HEK293 (cell line): ENCODE data around the gene KLRB1.
"Not testable (repeated sequence)": the region's sequence is repeated elsewhere in the genome, so short reads cannot be mapped to it uniquely, and the experiment has no call there.

Experiments used
- CTCF ChIA-PET: fragments of 350-600 bp; formaldehyde crosslinking; extraction: SDS; loops from one replicate; lab custom pipeline; 2021; ENCODE audit warnings: antibody characterized with exemption; lab: Yijun Ruan, JAX
- POLR2A ChIA-PET: fragments of 300-600 bp; formaldehyde crosslinking; extraction: SDS; loops from one replicate; lab custom pipeline; 2020; ENCODE audit warnings: antibody characterized with exemption, inconsistent platforms; lab: Yijun Ruan, JAX
- H3K27ac ChIP-seq: fragments of 200-500 bp; sonication (Bioruptor generic); 2 replicates; pipeline ENCODE4 v1.5.1; 2014; ENCODE audit warnings: low read depth, low read length, control low read depth, inconsistent platforms; ENCODE audit errors: extremely low read depth
- H3K36me3 ChIP-seq, 2 experiments: fragments of 200-500 bp in 1 of 2; sonication (Bioruptor generic) in 1 of 2; 1 replicate in 1 of 2; 2 replicates in 1 of 2; pipeline ENCODE4 v1.5.1; 2014 to 2017; ENCODE audit warnings: inconsistent platforms in 2 of 2, low read length in 2 of 2; ENCODE audit not compliant: control insufficient read depth in 2 of 2, insufficient read depth in 1 of 2
- H3K4me1 ChIP-seq: fragments of 200-500 bp; sonication (Bioruptor generic); 2 replicates; pipeline ENCODE4 v1.5.1; 2014; ENCODE audit warnings: mild to moderate bottlenecking, low read length, inconsistent platforms; ENCODE audit not compliant: control insufficient read depth, insufficient read depth
- H3K4me3 ChIP-seq: 2 replicates; pipeline ENCODE4 v1.5.1; 2011; ENCODE audit warnings: low read depth, mild to moderate bottlenecking, control low read depth, low read length, moderate library complexity
- H3K9me3 ChIP-seq: fragments of 200-500 bp; sonication (Bioruptor generic); 2 replicates; pipeline ENCODE4 v1.5.1; 2014; ENCODE audit warnings: low read depth, low read length, inconsistent platforms; ENCODE audit not compliant: control insufficient read depth, insufficient read depth
- PRDM2 ChIP-seq: fragments of 450-650 bp; formaldehyde crosslinking; IDR thresholded peaks from 2 replicates; pipeline ENCODE4 v1.5.1; 2016; ENCODE audit warnings: missing biosample characterization, missing genetic modification characterization, borderline replicate concordance
- SETDB1 ChIP-seq: IDR thresholded peaks from one replicate; pipeline ENCODE4 v1.6.1; 2017; ENCODE audit warnings: mild to moderate bottlenecking, low read length, moderate library complexity, mixed read lengths; ENCODE audit not compliant: insufficient read length
- SP7 ChIP-seq: fragments of 450-650 bp; formaldehyde crosslinking; IDR thresholded peaks from 2 replicates; pipeline ENCODE4 v1.5.1; 2016; ENCODE audit warnings: missing biosample characterization, missing genetic modification characterization
- ZFHX2 ChIP-seq: fragments of 450-650 bp; formaldehyde crosslinking; conservative IDR thresholded peaks from 2 replicates; pipeline ENCODE4 v1.5.1; 2016; ENCODE audit warnings: missing biosample characterization, missing genetic modification characterization
- ZNF140 ChIP-seq: fragments of 450-650 bp; formaldehyde crosslinking; IDR thresholded peaks from 2 replicates; pipeline ENCODE4 v1.5.1; 2016; ENCODE audit warnings: missing biosample characterization, missing genetic modification characterization
- ZNF146 ChIP-seq: fragments of 450-650 bp; formaldehyde crosslinking; IDR thresholded peaks from 2 replicates; pipeline ENCODE4 v1.5.1; 2016; ENCODE audit warnings: missing biosample characterization, missing genetic modification characterization
- ZNF24 ChIP-seq: fragments of 450-650 bp; formaldehyde crosslinking; IDR thresholded peaks from 2 replicates; pipeline ENCODE4 v1.5.1; 2016; ENCODE audit warnings: missing biosample characterization, missing genetic modification characterization
- ZNF335 ChIP-seq: fragments of 450-650 bp; formaldehyde crosslinking; conservative IDR thresholded peaks from 2 replicates; pipeline ENCODE4 v1.5.1; 2016; ENCODE audit warnings: missing biosample characterization, missing genetic modification characterization
- ZNF488 ChIP-seq: fragments of 450-650 bp; formaldehyde crosslinking; IDR thresholded peaks from 2 replicates; pipeline ENCODE4 v1.5.1; 2016; ENCODE audit warnings: missing biosample characterization, missing genetic modification characterization
- ZNF600 ChIP-seq: fragments of 450-650 bp; formaldehyde crosslinking; IDR thresholded peaks from 2 replicates; pipeline ENCODE4 v1.5.1; 2016; ENCODE audit warnings: missing biosample characterization, missing genetic modification characterization
- ZNF843 ChIP-seq: fragments of 450-650 bp; formaldehyde crosslinking; IDR thresholded peaks from 2 replicates; pipeline ENCODE4 v1.5.1; 2016; ENCODE audit warnings: missing biosample characterization, missing genetic modification characterization

The KLRB1 gene

GRCh38 chr12:9646794-9647781, 39.4 kb upstream of the KLRB1 start:
- no peak for TF ChIP-seq SETDB1
- TF ChIP-seq ZFHX2 (tag by site-specific recombination) = no peak
- TF ChIP-seq PRDM2 (tag by site-specific recombination) = no peak
- no peak for TF ChIP-seq ZNF843 (tag by site-specific recombination)
- no peak for TF ChIP-seq SP7 (tag by site-specific recombination)
- peak; percentile 96 for TF ChIP-seq ZNF335 (tag by site-specific recombination)
- ChIA-PET CTCF (interaction anchor here (0.7 to 2.8 kb wide), 4 partner anchors 12 to 125 kb away, joined by 5 to 15 read pairs (median 10); no protein-coding TSS in a partner anchor), POLR2A (interaction anchor here (0.9 to 1.4 kb wide), 4 partner anchors 19 to 583 kb away, joined by 3 to 5 read pairs (median 3); no protein-coding TSS in a partner anchor)
- Histone ChIP-seq H3K4me1 (peaks cover 4% of the 10 kb centered on the region), H3K27ac (peak overlapping the region; percentile 80), H3K4me3 (peak overlapping the region; percentile 76), H3K9me3 (no peaks in the 10 kb centered on the region), H3K36me3 (no peaks in the 10 kb centered on the region)

DNA sequence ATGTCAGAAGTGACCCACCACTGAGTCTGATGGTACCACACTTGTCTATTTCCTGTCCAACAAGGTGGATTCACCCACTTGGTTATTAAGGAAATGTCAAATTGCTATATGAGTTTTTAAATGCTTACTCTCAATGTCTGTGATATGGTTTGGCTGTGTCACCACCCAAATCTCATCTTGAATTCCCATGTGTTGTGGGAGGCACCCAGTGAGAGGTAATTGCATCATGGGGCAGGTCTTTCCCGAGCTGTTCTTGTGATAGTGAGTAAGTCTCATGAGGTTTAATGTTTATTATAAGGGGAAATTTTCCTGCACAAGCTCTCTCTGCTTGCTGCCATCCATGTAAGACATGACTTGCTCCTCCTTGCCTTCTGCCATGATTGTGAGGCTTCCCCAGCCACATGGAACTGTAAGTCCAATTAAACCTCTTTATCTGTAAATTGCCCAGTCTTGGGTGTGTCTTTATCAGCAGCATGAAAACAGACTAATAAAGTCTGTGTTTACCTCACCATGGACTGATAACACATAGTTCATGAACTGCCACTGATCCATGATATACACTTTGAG, 37.4 kb upstream of the KLRB1 start:
- CTCF ChIA-PET = interaction anchor here (0.9 kb wide), 1 partner anchor 10 kb away, joined by 3 read pairs; no protein-coding TSS in a partner anchor
- POLR2A ChIA-PET, H3K4me3 ChIP-seq: not testable (repeated sequence)

GRCh38 chr12:9643266-9643660, 35.5 kb upstream of the KLRB1 start:
- Histone ChIP-seq H3K9me3 (no peaks in the 10 kb centered on the region), H3K27ac (no peak overlapping the region), H3K36me3 (no peaks in the 10 kb centered on the region), H3K4me3 (no peak overlapping the region), H3K4me1 (no peaks in the 10 kb centered on the region)
- TF ChIP-seq ZNF488 (tag by site-specific recombination) (no peak), ZNF24 (tag by site-specific recombination) (no peak), SETDB1 (no peak), ZNF600 (no peak), ZNF146 (tag by site-specific recombination) (no peak)
- ChIA-PET POLR2A (no interaction called here), CTCF (interaction anchor here (0.6 kb wide), 1 partner anchor 420 kb away, joined by 3 read pairs; no protein-coding TSS in a partner anchor)

More for the DNA sequence above, 37.4 kb upstream of the KLRB1 start:
- TF ChIP-seq SETDB1 (peak; percentile 90), ZNF140 (peak; percentile 38; the same call in 1 of the 2 replicates)
- H3K36me3 ChIP-seq, H3K4me1 ChIP-seq, H3K9me3 ChIP-seq, H3K27ac ChIP-seq: not testable (repeated sequence)
